K562 (cell line): ENCODE measurements around the gene POGLUT2. TPM values are rescaled to one million over a fixed set of nuclear protein-coding genes. Genes with fewer than 3 reads are reported as not detected.

Experiments
- ARHGAP35 ChIP-seq: fragments of 450-650 bp; IDR thresholded peaks from 2 replicates; pipeline ENCODE4 v1.6.1; 2018; ENCODE audit not compliant: partially characterized antibody
- E4F1 ChIP-seq: fragments of 250-450 bp; sonication (Bioruptor Pico); IDR thresholded peaks from 2 replicates; pipeline ENCODE4 v1.5.0; 2021; ENCODE audit warnings: mild to moderate bottlenecking, borderline replicate concordance
- FOS ChIP-seq: IDR thresholded peaks from 3 replicates; pipeline ENCODE4 v1.6.1; 2011; ENCODE audit not compliant: insufficient read length; ENCODE audit errors: extremely low read depth
- MCM3 ChIP-seq: fragments of 450-650 bp; IDR thresholded peaks from 2 replicates; pipeline ENCODE4 v1.6.1; 2016
- NCOR1 ChIP-seq: fragments of 450-650 bp; IDR thresholded peaks from 2 replicates; pipeline ENCODE4 v1.6.1; 2016; ENCODE audit warnings: mild to moderate bottlenecking, moderate library complexity
- NFXL1 ChIP-seq: fragments of 450-650 bp; formaldehyde crosslinking; IDR thresholded peaks from 2 replicates; pipeline ENCODE4 v1.4.0; 2021; ENCODE audit warnings: mild to moderate bottlenecking
- PHF8 ChIP-seq: fragments of 200-600 bp; sonication (generic); IDR thresholded peaks from 2 replicates; pipeline ENCODE4 v1.6.1; 2012; ENCODE audit warnings: mixed run types, mild to moderate bottlenecking, inconsistent platforms, low read length, moderate library complexity, borderline replicate concordance
- POLR2H ChIP-seq: IDR thresholded peaks from 2 replicates; pipeline ENCODE4 v1.6.1; 2016; ENCODE audit warnings: missing genetic modification characterization, low read depth, mild to moderate bottlenecking, control low read depth, missing compliant biosample characterization, moderate library complexity
- SREBF2 ChIP-seq: sonication (generic); formaldehyde crosslinking; IDR thresholded peaks from 2 replicates; pipeline ENCODE4 v1.4.0; 2020; ENCODE audit warnings: mild to moderate bottlenecking, missing genetic modification reagents
- TAF1 ChIP-seq: IDR thresholded peaks from 2 replicates; pipeline ENCODE4 v1.6.1; 2011; ENCODE audit warnings: mild to moderate bottlenecking, low read length, moderate library complexity; ENCODE audit not compliant: insufficient read depth, control insufficient read depth, severe bottlenecking; ENCODE audit errors: extremely low read depth
- TARDBP ChIP-seq: fragments of 450-650 bp; IDR thresholded peaks from 2 replicates; pipeline ENCODE4 v1.6.1; 2016
- UBTF ChIP-seq, 2 experiments: IDR thresholded peaks; 2 replicates each; pipeline ENCODE4 v1.6.1; 2012; ENCODE audit warnings: improper control_type of control experiment in 2 of 2, low read depth in 2 of 2, low read length in 2 of 2, borderline replicate concordance in 1 of 2
- ZNF224 ChIP-seq: sonication (generic); formaldehyde crosslinking; IDR thresholded peaks from 2 replicates; pipeline ENCODE4 v1.8.0; 2022; ENCODE audit warnings: mild to moderate bottlenecking, missing genetic modification reagents
- ZNF436 ChIP-seq: fragments of 250-450, 450-650 bp; sonication (Bioruptor Pico); formaldehyde crosslinking; IDR thresholded peaks from 2 replicates; pipeline ENCODE4 v1.7.0; 2020; ENCODE audit warnings: mild to moderate bottlenecking
- ZNF511 ChIP-seq: sonication (generic); formaldehyde crosslinking; IDR thresholded peaks from 2 replicates; pipeline ENCODE4 v1.8.0; 2022; ENCODE audit warnings: mild to moderate bottlenecking, missing genetic modification reagents
- ZNF699 ChIP-seq: fragments of 250-450 bp; sonication (Bioruptor Pico); IDR thresholded peaks from 2 replicates; pipeline ENCODE4 v1.8.0; 2021; ENCODE audit warnings: mild to moderate bottlenecking, moderate library complexity; ENCODE audit not compliant: insufficient replicate concordance
- polyA plus RNA-seq, 8 experiments: library from polyadenylated mRNA; depleted of rRNA in 4 of 8; stranded (reverse) in 5 of 8; unstranded in 3 of 8; fragments of >200 nt; fragmentation: Nextera tagmentation in 2 of 8; fragmentation: Illumina TruSeq in 1 of 8; extraction: Ambion mirVana in 2 of 8; extraction: Trizol in 1 of 8; gene quantifications; 2 replicates each; pipeline versions ENCODE4 v1.2.1 to v1.2.3, GENCODE V29; 2011 to 2014; ENCODE audit warnings: inconsistent platforms in 1 of 8, missing spikeins in 1 of 8
- total RNA-seq, 7 experiments: library from RNA; depleted of rRNA in 6 of 7; stranded (reverse); fragments of >200 nt in 6 of 7; fragmentation: Illumina TruSeq in 2 of 7; extraction: Trizol in 2 of 7; gene quantifications; 2 replicates each; pipeline versions ENCODE4 v1.2.1 to v1.2.3, GENCODE V29; 2011 to 2021; ENCODE audit warnings: low replicate concordance in 1 of 7

The POGLUT2 gene
- total and polyA plus RNA-seq, 9 of the 15 experiments (the other 6 are each of a cell fraction or from before 2014, with no cell fraction given), result 3.8 to 11.8 (median 10.8) TPM

GRCh38 chr13:102800145-102801041 is 1.6 kb upstream of the POGLUT2 start (continued):
- TF ChIP-seq POLR2H (tag) (no peak), NFXL1 (CRISPR knock-in tag) (no peak), MCM3 (no peak), NCOR1 (no peak), FOS (no peak), SREBF2 (CRISPR knock-in tag) (no peak), UBTF (IDR thresholded peaks at IDR 0.05; ENCODE audit: borderline replicate concordance in 1 of 2, low read depth in 2 of 2, low read length in 2 of 2) (peak; percentile 94 to 96), ZNF511 (CRISPR knock-in tag) (no peak), PHF8 (peak; percentile 65; the same call in 1 of the 2 replicates), E4F1 (no peak), TARDBP (no peak), ARHGAP35 (no peak), ZNF224 (CRISPR knock-in tag) (no peak), ZNF699 (no peak), ZNF436 (CRISPR knock-in tag) (no peak), TAF1 (peak; percentile 60)
